ENCODE measurements around the gene ATP2B3. TPM values are rescaled to one million over a fixed set of nuclear protein-coding genes. Genes with fewer than 3 reads are reported as not detected.

Gene ATP2B3
- total and polyA plus RNA-seq, 7 experiments from 2014 or later: not detected

GRCh38 chrX:153477364-153477857, 40.0 kb upstream of the ATP2B3 start:
- Mint-ChIP-seq H3K4me1 (peaks cover 0 to 18% (median 2%) of the 10 kb centered on the region in 7 donors), H3K27ac (no peak overlapping the region), H3K27me3 (peaks cover 0 to 5% (median 0%) of the 10 kb centered on the region in 5 donors), H3K36me3 (no peaks in the 10 kb centered on the region), H3K4me3 (no peak overlapping the region), H3K9me3 (no peaks in the 10 kb centered on the region)
- intact Hi-C loops (cut with micrococcal nuclease): no loop called here
- Histone ChIP-seq H3K4me1 (ENCODE audit: control insufficient read depth in 2 of 2, insufficient read depth in 2 of 2, low read length in 2 of 2) (peaks cover 3 to 11% of the 10 kb centered on the region in 2 donors), H3K9me3 (ENCODE audit: control insufficient read depth in 2 of 3, low read length in 3 of 3) (no peaks in the 10 kb centered on the region), H3K27me3 (ENCODE audit: control insufficient read depth in 2 of 2, insufficient read depth in 2 of 2, low read length in 2 of 2) (no peaks in the 10 kb centered on the region), H3K27ac (ENCODE audit: low read depth, low read length) (no peak overlapping the region), H3K36me3 (ENCODE audit: control insufficient read depth in 2 of 3, insufficient read depth in 3 of 3, low read length in 3 of 3) (no peaks in the 10 kb centered on the region), H3K4me3 (ENCODE audit: low read length) (no peak overlapping the region)
- ATAC-seq (no peak), DNase-seq (no peak)
- POLR2A ChIA-PET: no interaction called here
- CTCF ChIA-PET: interaction anchor here (2.2 kb wide), 1 partner anchor 30 kb away, joined by 11 read pairs; no protein-coding TSS in a partner anchor

- Mint-ChIP-seq H3K27me3 (peaks cover 0 to 5% (median 0%) of the 10 kb centered on the region in 5 donors), H3K4me3 (no peak overlapping the region), H3K9me3 (no peaks in the 10 kb centered on the region), H3K27ac (no peak overlapping the region), H3K4me1 (peaks cover 0 to 18% (median 2%) of the 10 kb centered on the region in 7 donors), H3K36me3 (no peaks in the 10 kb centered on the region)
- no peak for ATAC-seq
- CTCF ChIA-PET: no interaction called here
- no peak for DNase-seq
- H3K9me3 ChIP-seq (ENCODE audit: control insufficient read depth in 2 of 3, low read length in 3 of 3): no peaks in the 10 kb centered on the region
- POLR2A ChIA-PET: no interaction called here
- H3K4me3 ChIP-seq (ENCODE audit: low read length): no peak overlapping the region
- no peaks in the 10 kb centered on the region for H3K36me3 ChIP-seq (ENCODE audit: control insufficient read depth in 2 of 3, insufficient read depth in 3 of 3, low read length in 3 of 3)
- H3K27ac ChIP-seq (ENCODE audit: low read depth, low read length): no peak overlapping the region
- intact Hi-C loops (cut with micrococcal nuclease): no loop called here
- peaks cover 3 to 11% of the 10 kb centered on the region in 2 donors for H3K4me1 ChIP-seq (ENCODE audit: control insufficient read depth in 2 of 2, insufficient read depth in 2 of 2, low read length in 2 of 2)
- H3K27me3 ChIP-seq (ENCODE audit: control insufficient read depth in 2 of 2, insufficient read depth in 2 of 2, low read length in 2 of 2): no peaks in the 10 kb centered on the region
Observed at GRCh38 chrX:153477901-153478300, 39.5 kb upstream of the ATP2B3 start.

- H3K4me1 Mint-ChIP-seq: peaks cover 0 to 14% (median 0%) of the 10 kb centered on the region in 7 donors
- no peak for ATAC-seq
- DNase-seq: no peak
- H3K36me3 Mint-ChIP-seq: no peaks in the 10 kb centered on the region
- no peak overlapping the region for H3K27ac Mint-ChIP-seq
- H3K9me3 Mint-ChIP-seq: no peaks in the 10 kb centered on the region
- H3K4me3 Mint-ChIP-seq: no peak overlapping the region
- Histone ChIP-seq H3K27ac (ENCODE audit: low read depth, low read length) (no peak overlapping the region), H3K9me3 (ENCODE audit: control insufficient read depth in 2 of 3, low read length in 3 of 3) (no peaks in the 10 kb centered on the region), H3K27me3 (ENCODE audit: control insufficient read depth in 2 of 2, insufficient read depth in 2 of 2, low read length in 2 of 2) (no peaks in the 10 kb centered on the region), H3K4me3 (ENCODE audit: low read length) (no peak overlapping the region), H3K36me3 (ENCODE audit: control insufficient read depth in 2 of 3, insufficient read depth in 3 of 3, low read length in 3 of 3) (no peaks in the 10 kb centered on the region), H3K4me1 (ENCODE audit: control insufficient read depth in 2 of 2, insufficient read depth in 2 of 2, low read length in 2 of 2) (peaks cover 3 to 11% of the 10 kb centered on the region in 2 donors)
- CTCF ChIA-PET: no interaction called here
- intact Hi-C loops (cut with micrococcal nuclease): no loop called here
- POLR2A ChIA-PET: no interaction called here
- peaks cover 0 to 5% (median 0%) of the 10 kb centered on the region in 5 donors for H3K27me3 Mint-ChIP-seq
Observed at GRCh38 chrX:153478746-153479145, 38.7 kb upstream of the ATP2B3 start.

GRCh38 chrX:153481043-153481442, 36.4 kb upstream of the ATP2B3 start:
- Histone ChIP-seq H3K9me3 (ENCODE audit: control insufficient read depth in 2 of 3, low read length in 3 of 3) (no peaks in the 10 kb centered on the region), H3K27ac (ENCODE audit: low read depth, low read length) (no peak overlapping the region), H3K36me3 (ENCODE audit: control insufficient read depth in 2 of 3, insufficient read depth in 3 of 3, low read length in 3 of 3) (no peaks in the 10 kb centered on the region), H3K4me1 (ENCODE audit: control insufficient read depth in 2 of 2, insufficient read depth in 2 of 2, low read length in 2 of 2) (no peaks in the 10 kb centered on the region), H3K4me3 (ENCODE audit: low read length) (no peak overlapping the region), H3K27me3 (ENCODE audit: control insufficient read depth in 2 of 2, insufficient read depth in 2 of 2, low read length in 2 of 2) (no peaks in the 10 kb centered on the region)
- Mint-ChIP-seq H3K27me3 (peaks cover 0 to 2% (median 0%) of the 10 kb centered on the region in 5 donors), H3K9me3 (no peaks in the 10 kb centered on the region), H3K27ac (no peak overlapping the region), H3K4me3 (no peak overlapping the region), H3K36me3 (no peaks in the 10 kb centered on the region), H3K4me1 (peaks cover 0 to 3% (median 0%) of the 10 kb centered on the region in 7 donors)
- intact Hi-C loops (cut with micrococcal nuclease): no loop called here
- CTCF ChIA-PET: no interaction called here
- DNase-seq (no peak), ATAC-seq (no peak)
- POLR2A ChIA-PET: no interaction called here

- no peaks in the 10 kb centered on the region for H3K9me3 Mint-ChIP-seq
- no peaks in the 10 kb centered on the region for H3K9me3 ChIP-seq (ENCODE audit: control insufficient read depth in 2 of 3, low read length in 3 of 3)
- H3K27me3 ChIP-seq (ENCODE audit: control insufficient read depth in 2 of 2, insufficient read depth in 2 of 2, low read length in 2 of 2): no peaks in the 10 kb centered on the region
- H3K4me3 ChIP-seq (ENCODE audit: low read length): no peak overlapping the region
- ChIA-PET CTCF (no interaction called here), POLR2A (no interaction called here)
- DNase-seq (no peak), ATAC-seq (no peak)
- H3K27ac ChIP-seq (ENCODE audit: low read depth, low read length): no peak overlapping the region
- H3K27ac Mint-ChIP-seq: no peak overlapping the region
- H3K27me3 Mint-ChIP-seq: no peaks in the 10 kb centered on the region
- no peaks in the 10 kb centered on the region for H3K36me3 Mint-ChIP-seq
- H3K4me1 ChIP-seq (ENCODE audit: control insufficient read depth in 2 of 2, insufficient read depth in 2 of 2, low read length in 2 of 2): no peaks in the 10 kb centered on the region
- H3K36me3 ChIP-seq (ENCODE audit: control insufficient read depth in 2 of 3, insufficient read depth in 3 of 3, low read length in 3 of 3): no peaks in the 10 kb centered on the region
- H3K4me1 Mint-ChIP-seq: peaks cover 0 to 2% (median 0%) of the 10 kb centered on the region in 7 donors
- intact Hi-C loops (cut with micrococcal nuclease): no loop called here
- H3K4me3 Mint-ChIP-seq: no peak overlapping the region
Observed at GRCh38 chrX:153482376-153483015, 34.9 kb upstream of the ATP2B3 start.

GRCh38 chrX:153485396-153486080, 31.9 kb upstream of the ATP2B3 start:
- H3K4me3 Mint-ChIP-seq: no peak overlapping the region
- no peaks in the 10 kb centered on the region for H3K27me3 Mint-ChIP-seq
- H3K36me3 ChIP-seq (ENCODE audit: control insufficient read depth in 2 of 3, insufficient read depth in 3 of 3, low read length in 3 of 3): no peaks in the 10 kb centered on the region
- no peak overlapping the region for H3K4me3 ChIP-seq (ENCODE audit: low read length)
- ATAC-seq (no peak), DNase-seq (no peak)
- no peak overlapping the region for H3K27ac ChIP-seq (ENCODE audit: low read depth, low read length)
- no peak overlapping the region for H3K27ac Mint-ChIP-seq
- H3K9me3 Mint-ChIP-seq: no peaks in the 10 kb centered on the region
- ChIA-PET POLR2A (no interaction called here), CTCF (no interaction called here)
- H3K9me3 ChIP-seq (ENCODE audit: control insufficient read depth in 2 of 3, low read length in 3 of 3): no peaks in the 10 kb centered on the region
- intact Hi-C loops (cut with micrococcal nuclease): no loop called here
- peaks cover 0 to 2% (median 0%) of the 10 kb centered on the region in 7 donors for H3K4me1 Mint-ChIP-seq
- no peaks in the 10 kb centered on the region for H3K27me3 ChIP-seq (ENCODE audit: control insufficient read depth in 2 of 2, insufficient read depth in 2 of 2, low read length in 2 of 2)
- H3K4me1 ChIP-seq (ENCODE audit: control insufficient read depth in 2 of 2, insufficient read depth in 2 of 2, low read length in 2 of 2): no peaks in the 10 kb centered on the region
- no peaks in the 10 kb centered on the region for H3K36me3 Mint-ChIP-seq

GRCh38 chrX:153486171-153486570, 31.3 kb upstream of the ATP2B3 start:
- H3K4me3 Mint-ChIP-seq: no peak overlapping the region
- no peaks in the 10 kb centered on the region for H3K27me3 Mint-ChIP-seq
- intact Hi-C loops (cut with micrococcal nuclease): no loop called here
- H3K27ac ChIP-seq (ENCODE audit: low read depth, low read length): no peak overlapping the region
- no peaks in the 10 kb centered on the region for H3K4me1 ChIP-seq (ENCODE audit: control insufficient read depth in 2 of 2, insufficient read depth in 2 of 2, low read length in 2 of 2)
- no peaks in the 10 kb centered on the region for H3K9me3 ChIP-seq (ENCODE audit: control insufficient read depth in 2 of 3, low read length in 3 of 3)
- ATAC-seq: no peak
- ChIA-PET POLR2A (no interaction called here), CTCF (no interaction called here)
- H3K36me3 Mint-ChIP-seq: no peaks in the 10 kb centered on the region
- no peak overlapping the region for H3K4me3 ChIP-seq (ENCODE audit: low read length)
- no peaks in the 10 kb centered on the region for H3K9me3 Mint-ChIP-seq
- H3K4me1 Mint-ChIP-seq: peaks cover 0 to 2% (median 0%) of the 10 kb centered on the region in 7 donors
- no peaks in the 10 kb centered on the region for H3K36me3 ChIP-seq (ENCODE audit: control insufficient read depth in 2 of 3, insufficient read depth in 3 of 3, low read length in 3 of 3)
- DNase-seq: no peak
- H3K27me3 ChIP-seq (ENCODE audit: control insufficient read depth in 2 of 2, insufficient read depth in 2 of 2, low read length in 2 of 2): no peaks in the 10 kb centered on the region
- H3K27ac Mint-ChIP-seq: no peak overlapping the region

Measured in naive thymus-derived CD4-positive, alpha-beta T cell (primary cell).